Hippocampal formation (tissue), 2 donors: ENCODE results near the gene KRT79.
"Not testable (repeated sequence)": the region's sequence is repeated elsewhere in the genome, so short reads cannot be mapped to it uniquely, and the experiment has no call there.

Source experiments
- DNase-seq, 2 donors: peaks; one replicate each; lab custom pipeline; 2025; lab: John Stamatoyannopoulos, UW

KRT79 gene

GRCh38 chr12:52833922-52834726 is at the start of gene KRT79:
Gene KRT79 (minus strand): TSS chr12:52834311. CDS start chr12:52834260, 51 bp downstream.
- no peak for DNase-seq

- DNase-seq, result not testable (repeated sequence)
Observed at GRCh38 chr12:52880499-52880898, 46.4 kb upstream of the KRT79 start.

GRCh38 chr12:52879394-52880351 is 45.6 kb upstream of the KRT79 start:
- peak; percentile 75 to 80 for DNase-seq

GRCh38 chr12:52878507-52879393 is 44.6 kb upstream of the KRT79 start:
- DNase-seq, result no peak

GRCh38 chr12:52877242-52877641 is 43.1 kb upstream of the KRT79 start:
- no peak for DNase-seq

GRCh38 chr12:52876372-52876771 is 42.3 kb upstream of the KRT79 start:
- DNase-seq, result peak in 1 of 2 donors; percentile 18

GRCh38 chr12:52874573-52875435 is 40.7 kb upstream of the KRT79 start:
- no peak for DNase-seq

GRCh38 chr12:52873832-52874572 is 39.9 kb upstream of the KRT79 start:
- DNase-seq, result no peak

- no peak for DNase-seq
Observed at GRCh38 chr12:52873513-52873831, 39.4 kb upstream of the KRT79 start.

GRCh38 chr12:52872644-52873389 is 38.7 kb upstream of the KRT79 start:
- DNase-seq, result no peak

- DNase-seq, result no peak
Observed at GRCh38 chr12:52871291-52872039, 37.4 kb upstream of the KRT79 start.

- DNase-seq, result peak in 1 of 2 donors; percentile 30
Observed at GRCh38 chr12:52870361-52871290, 36.5 kb upstream of the KRT79 start.

- DNase-seq, result no peak
Observed at GRCh38 chr12:52867642-52868041, 33.5 kb upstream of the KRT79 start.

- DNase-seq, result no peak
Observed at GRCh38 chr12:52867152-52867551, 33.0 kb upstream of the KRT79 start.

GRCh38 chr12:52865090-52865944 is 31.2 kb upstream of the KRT79 start:
- DNase-seq, result peak; percentile 10 to 17

GRCh38 chr12:52862023-52862422 is 27.9 kb upstream of the KRT79 start:
- no peak for DNase-seq

- no peak for DNase-seq
Observed at GRCh38 chr12:52861511-52861910, 27.4 kb upstream of the KRT79 start.
